NCI-H1694 treated with DMSO at 0.1 percent for 48 hours (cell line): ENCODE measurements around the gene ARHGAP30.
"Not testable (repeated sequence)": the region's sequence is repeated elsewhere in the genome, so short reads cannot be mapped to it uniquely, and the experiment has no call there.

Experiments
- DNase-seq: peaks from one replicate; lab custom pipeline; 2025; lab: John Stamatoyannopoulos, UW

Gene ARHGAP30

DNA sequence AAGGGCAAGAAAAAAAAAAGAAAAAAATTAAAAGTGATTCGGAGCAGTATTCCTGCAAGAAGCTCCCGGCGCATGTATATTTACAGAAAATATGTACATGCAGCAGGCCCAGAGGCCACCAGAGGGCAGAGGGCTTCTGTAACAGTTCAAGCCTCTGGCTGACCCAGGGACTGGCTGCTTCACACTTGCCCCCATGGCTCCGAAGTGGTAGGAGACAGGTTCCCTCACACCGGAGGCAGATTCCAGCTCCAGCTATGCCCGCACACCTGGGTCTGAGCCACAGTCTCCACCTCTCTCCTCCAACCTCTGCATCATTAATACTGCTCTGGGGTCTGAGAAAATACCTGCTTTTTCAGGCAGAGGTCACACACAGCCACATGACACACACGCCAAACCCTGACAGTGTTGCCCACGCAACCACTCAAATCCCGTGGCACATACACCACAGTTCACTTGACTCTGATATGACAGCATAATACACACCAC lies 2.2 kb upstream of the ARHGAP30 start:
- DNase-seq = no peak

DNA sequence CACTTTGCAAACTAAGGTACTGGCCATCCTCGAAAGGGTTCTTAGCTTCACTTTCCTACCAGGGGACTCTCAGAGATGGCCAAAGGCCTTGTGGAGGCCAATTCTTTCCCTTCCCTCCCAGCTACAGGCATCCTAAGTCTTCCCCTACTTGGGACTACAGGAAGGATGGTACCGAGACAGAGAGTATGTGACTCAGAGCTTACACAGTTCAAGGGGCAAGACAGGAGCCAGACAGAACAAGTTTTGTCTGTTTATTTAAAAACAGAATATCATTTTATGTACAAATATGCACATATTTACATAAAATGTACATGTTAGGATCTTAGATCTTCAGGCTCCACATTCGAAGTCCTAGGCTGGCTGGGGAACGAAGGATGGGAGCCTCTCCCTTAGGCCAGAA lies 1.1 kb upstream of the ARHGAP30 start:
- DNase-seq = no peak

DNA sequence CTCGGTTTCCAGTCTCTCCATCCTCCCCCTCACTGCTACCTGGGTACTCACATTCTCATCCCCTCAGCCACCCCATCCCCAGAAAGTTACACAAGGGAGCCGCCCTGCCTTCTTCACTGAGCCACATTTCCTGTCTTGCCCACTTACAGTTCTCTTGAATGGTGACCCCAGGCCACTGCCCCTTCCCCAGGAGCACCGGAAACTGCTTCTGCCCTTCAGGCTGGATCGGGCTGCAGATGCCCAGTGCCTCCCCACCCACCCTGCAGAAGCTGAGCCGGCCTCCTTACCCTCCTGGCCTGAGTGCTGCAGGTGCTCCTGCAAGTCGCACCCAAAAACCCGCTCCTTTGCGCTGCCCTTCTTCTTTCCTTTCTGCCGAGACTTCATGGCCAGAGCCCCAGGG lies 450 bp downstream of the ARHGAP30 start:
- no peak for DNase-seq

DNA sequence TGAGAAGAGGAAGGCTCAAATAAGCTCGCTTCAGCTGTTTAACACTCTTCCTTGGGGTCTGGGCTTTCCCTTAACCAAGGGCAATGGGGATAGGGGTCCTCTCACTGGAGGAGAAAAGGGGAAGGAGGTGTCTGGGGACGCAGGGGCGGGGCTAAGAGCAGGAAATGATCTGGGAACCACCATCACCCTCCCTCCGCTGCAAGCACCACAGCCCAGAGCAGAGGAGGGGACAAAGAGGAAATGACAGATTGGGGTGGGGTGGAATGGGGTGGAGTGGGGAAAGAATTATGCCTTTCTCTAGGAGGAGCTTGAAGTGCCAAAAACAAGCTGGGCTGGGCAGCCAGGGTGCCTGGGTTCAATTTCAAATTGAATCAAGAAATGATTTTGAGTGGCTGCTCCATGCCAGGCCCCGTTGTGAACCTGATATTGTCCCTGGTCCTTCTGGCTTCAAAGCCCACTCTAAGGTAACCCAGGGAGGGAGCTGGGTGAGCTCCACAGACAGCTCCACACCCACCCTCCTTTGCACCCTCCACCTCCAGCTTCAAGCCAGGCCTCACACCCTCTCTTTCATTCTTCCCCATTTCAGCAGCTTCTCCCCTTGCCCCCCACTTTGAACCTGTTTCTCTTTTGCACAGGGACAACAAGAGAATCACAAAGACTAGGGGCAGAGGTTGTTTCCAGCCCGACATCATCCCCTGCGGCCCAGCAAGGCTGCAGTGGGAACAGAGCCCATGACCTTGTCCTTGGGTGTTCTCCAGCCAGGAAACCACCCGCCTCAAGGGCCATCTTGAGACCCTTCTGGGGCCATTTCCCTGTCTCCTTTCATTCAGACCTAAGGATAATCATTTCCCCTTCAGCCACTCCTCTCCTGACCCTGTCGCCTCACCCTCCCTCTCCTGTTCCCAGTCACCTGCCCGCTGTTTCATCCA lies 1.1 kb downstream of the ARHGAP30 start:
- DNase-seq = no peak

DNA sequence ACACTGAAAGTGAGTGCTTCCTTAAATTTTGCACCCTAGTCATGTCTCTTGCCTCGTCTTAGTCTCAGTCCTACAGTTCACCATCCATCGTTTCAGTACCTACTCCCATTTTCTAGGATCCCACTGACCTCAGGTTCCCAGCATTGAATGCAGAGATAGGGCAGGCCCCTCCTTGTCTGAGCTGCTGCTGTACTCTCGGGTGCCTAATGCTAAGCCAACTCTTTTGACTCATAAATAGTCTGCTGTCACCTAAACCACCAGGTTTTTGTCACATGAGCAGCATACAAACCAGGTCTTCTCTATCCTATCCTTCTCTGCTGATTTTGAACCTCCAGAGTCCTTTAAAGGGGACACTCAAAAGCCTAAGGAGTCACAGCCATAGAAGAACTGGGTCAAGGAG lies 3.0 kb downstream of the ARHGAP30 start:
- DNase-seq = no peak

DNA sequence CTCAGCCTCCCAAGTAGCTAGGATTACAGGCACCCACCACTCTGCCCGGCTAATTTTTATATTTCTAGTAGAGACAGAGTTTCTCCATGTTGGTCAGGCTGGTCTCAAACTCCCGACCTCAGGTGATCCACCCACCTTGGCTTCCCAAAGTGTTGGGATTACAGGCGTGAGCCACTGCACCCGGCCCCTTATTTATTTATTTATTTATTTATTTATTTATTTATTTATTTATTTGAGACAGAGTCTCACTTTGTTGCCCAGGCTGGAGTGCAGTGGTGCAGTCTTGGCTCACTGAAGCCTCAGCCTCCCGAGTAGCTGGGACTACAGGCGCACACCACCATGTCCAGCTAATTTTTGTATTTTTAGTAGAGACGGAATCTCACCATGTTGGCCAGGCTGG lies 4.0 kb downstream of the ARHGAP30 start:
- DNase-seq = not testable (repeated sequence)

DNA sequence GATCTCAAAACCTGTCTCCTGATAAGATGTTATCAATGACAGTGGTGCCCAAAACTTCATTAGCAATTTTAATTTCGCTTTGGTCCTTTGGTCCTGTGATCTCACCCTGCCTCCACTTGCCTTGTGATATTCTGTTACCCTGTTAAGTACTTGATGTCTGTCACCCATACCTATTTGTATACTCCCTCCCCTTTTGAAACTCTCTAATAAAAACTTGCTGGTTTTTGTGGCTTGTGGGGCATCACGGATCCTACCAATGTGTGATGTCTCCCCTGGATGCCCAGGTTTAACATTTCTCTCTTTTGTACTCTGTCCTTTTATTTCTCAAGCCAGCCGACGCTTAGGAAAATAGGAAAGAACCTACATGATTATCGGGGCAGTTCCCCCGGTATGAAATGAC lies 5.8 kb downstream of the ARHGAP30 start:
- not testable (repeated sequence) for DNase-seq

DNA sequence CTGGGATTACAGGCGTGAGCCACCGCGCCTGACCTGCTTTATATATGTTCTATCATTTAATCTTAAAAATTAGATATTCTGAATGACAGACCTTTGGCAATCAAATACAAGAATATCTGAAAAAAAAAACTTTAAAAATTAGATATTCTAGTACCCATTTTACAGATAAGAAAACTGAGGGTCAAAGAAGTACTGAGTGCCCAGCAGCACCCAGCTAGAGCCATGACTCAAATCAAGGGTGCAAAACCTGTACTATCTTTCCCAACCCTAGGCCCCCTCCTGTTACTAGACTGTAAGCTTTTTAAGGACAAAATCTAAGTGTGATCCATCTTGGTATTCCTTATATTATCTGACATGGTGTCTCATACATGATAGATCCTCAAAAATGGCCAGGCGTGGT lies 8.3 kb downstream of the ARHGAP30 start:
- DNase-seq = no peak

DNA sequence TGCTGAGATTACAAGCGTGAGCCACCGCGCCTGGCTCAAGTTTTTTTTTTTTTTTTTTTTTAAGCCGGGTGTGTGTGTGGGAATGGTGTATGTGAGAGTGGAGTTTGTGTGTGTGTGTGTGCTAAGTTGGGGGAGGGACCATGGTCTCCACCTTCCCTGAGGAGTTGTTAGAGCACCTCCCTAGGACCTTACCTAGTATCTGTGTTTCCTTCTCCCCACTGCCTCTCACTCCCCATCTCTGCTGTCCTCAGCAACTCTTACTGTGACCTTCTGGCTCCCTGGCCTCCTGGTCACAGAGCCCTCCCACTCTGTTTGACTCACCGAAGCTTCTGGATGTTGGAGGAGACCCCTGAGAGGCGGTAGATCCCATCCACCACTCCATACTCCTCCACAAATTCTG lies 10.4 kb downstream of the ARHGAP30 start:
- DNase-seq = no peak

DNA sequence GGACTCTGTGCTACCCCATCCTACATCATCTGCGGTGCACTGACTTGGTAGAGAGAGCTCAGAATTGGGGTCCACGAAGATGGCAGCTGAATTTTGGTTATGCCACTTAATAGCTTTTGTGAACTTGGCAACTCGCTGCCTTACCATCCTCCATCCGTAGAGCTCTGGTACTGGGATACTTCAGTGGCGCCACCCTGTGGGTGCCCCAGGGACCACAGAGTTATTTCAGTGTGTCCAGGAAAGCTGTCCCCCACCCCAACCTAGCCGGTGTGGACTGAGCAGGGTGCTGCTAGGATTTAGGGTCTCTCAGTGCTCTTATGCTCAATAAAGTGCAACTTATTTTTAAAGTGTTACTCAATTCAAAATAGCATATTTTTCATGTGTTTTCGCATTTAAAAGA lies 14.9 kb downstream of the ARHGAP30 start:
- DNase-seq = no peak

DNA sequence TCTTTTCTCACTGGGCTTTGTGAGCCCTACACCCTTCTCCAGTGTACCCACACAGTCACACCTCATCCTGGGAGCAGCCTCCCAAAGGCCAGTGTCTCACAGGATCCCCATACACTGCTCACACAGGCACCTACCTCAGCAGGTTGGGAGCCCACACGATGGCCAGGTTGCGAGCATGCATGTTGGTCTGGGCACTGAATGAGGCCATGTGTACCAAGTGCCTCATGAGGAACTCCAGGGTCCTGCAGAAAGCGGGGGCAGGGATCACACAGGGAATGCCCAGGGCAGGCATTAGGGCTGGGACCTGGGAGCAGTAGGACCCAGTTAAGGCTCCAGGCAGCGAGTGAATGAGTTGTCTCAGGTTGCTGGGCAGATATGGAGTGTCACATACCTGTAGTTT lies 15.5 kb downstream of the ARHGAP30 start:
- DNase-seq = no peak

DNA sequence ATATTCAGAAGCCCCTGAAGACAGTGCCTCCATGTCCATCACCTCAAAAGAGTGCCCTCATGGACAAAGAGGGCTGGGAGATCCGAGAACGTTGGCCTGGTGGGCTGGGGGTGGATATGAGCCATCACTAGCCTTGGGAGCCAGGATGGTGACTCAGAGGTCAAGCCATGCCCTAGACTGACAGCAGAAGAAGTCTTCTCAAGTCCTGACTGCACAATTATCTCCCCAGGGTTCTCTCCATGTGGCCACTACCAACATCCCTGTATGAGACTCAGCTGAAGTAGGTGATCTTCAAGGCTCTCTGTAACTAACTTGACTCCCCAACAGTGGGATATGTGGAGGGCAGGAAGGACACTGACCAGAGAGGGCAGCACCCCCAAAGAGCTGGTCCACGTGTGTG lies 16.8 kb downstream of the ARHGAP30 start:
- DNase-seq = no peak

DNA sequence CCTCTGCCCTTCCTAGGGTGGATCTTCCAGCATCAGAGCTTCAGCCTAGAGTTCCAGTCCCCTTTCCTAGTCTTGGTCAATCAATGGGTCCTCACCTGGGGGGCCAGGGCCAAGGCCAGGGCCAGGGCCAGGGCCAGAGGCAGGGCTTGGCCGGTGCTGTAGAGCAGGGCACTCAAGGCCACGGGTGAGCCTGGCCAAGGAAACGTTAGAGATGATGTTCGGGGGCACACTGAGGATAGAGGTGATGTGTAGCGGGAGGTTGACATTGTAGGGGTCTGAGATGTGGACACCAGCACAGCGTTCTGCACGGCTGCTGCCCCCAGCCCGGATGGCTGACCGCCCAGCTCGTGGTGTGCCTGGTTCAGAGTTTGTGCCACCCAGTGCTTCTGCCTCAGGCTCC lies 18.5 kb downstream of the ARHGAP30 start:
- no peak for DNase-seq

DNA sequence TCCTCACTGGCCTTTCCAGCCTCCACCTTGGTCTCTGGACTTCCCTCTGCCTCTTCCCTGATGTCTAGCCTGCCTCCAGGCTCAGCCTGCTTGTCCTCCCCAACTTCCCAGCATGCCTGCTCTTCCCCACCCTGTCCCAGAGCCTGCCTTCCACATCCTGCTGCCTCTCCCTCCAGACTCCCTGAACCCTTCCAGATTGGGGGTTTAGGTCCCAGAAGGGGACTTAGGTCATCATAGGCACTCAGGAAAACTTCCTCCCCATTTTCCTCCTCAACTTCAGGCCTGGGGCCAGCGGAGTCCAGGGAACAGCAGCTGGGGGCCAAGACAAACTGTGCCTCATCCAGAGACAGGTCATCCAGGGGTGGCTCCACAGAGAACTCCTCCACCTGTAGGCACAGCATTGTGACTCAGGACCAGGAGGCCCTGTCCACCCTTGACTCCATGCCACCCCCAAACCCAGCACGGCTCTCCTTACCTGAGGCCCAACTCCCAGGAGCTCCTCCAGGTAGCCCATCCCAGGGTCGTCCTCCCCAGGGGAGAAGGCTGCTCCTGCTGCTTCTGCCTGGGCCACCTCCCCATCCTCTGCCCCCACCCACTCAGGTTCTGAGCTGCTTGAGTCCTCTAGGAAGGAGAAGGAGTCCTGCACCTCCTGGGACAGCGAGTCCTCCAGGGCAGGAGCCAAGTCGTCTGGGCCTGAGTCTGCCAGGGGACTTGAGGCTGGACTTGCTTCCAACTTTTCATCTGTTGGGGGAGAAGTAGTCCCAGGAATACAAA lies 20.6 kb downstream of the ARHGAP30 start:
- DNase-seq = no peak

DNA sequence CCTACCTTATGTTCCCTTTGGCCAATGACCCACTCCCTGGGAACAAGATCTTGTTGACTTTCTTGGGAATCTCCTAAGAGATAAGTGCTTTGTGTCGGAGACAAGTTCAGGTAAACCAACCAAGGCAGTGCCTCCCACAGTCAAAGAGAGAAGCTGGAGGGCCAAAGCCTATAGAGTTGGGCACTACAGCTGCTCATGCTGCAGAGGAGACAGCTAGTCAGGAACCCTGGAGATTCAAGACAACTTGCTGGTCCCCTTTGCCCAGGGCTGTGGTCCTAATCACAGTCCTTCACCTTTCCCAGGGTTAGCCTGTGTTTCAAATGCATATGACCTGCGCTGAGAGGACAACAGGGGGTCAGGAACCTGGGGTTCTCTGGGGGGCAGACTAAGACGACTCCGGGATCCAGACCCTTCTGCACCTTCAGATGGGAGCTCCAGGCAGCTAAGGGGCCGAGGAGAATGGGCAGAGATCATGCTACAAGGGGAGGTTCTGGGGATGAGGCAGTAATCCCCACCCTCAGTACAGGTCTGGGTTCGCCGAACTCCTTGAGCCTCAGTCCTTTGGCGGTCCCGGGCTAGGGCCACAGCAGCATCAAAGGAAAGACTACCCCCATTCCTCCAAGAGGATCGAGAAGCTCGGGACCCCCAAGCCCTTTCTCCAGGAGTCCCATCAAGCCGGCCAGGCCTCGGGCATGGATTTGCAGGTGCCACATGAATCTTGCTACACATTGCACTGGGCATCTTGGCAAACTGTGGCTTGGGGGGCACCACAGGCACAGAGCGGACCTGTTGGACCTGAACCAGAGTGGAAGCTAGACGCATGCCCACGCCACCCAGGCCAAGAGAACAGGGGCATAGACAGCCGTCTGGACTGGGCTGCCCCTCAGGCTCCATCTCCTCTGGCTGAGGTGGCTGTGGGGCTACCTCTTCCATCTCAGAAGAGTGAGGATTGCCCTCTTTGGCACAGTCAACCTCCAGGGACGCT lies 22.0 kb downstream of the ARHGAP30 start:
- DNase-seq = no peak

DNA sequence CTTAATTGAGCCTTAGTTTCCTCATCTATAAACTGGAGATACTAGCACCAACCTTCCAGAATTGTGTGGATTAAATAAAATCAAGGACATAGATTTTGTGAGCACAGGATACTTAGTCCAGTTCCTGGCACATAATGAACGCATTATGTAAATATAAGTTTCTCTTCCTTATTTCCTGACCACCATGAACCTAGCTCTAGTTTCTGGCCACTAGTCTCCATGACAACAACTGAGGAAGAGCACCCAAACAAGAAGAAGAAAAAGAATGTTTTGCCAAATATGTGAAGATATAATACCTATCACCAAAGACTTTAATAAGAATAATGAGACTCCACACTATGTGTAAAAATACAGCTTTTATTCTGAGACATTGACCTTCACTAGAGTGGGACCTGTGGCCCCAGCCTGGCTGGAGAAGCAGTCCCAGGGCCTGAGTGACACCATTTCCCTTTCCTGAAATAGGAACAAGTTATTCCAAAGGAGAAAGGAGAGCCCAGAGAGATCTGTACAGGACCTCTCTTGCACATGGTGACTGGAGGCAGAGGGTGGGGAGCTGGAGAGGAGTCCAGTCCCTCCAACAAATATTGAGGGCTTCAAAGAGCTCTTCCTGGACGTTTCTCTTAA lies 23.0 kb downstream of the ARHGAP30 start:
- peak; percentile 38 for DNase-seq

DNA sequence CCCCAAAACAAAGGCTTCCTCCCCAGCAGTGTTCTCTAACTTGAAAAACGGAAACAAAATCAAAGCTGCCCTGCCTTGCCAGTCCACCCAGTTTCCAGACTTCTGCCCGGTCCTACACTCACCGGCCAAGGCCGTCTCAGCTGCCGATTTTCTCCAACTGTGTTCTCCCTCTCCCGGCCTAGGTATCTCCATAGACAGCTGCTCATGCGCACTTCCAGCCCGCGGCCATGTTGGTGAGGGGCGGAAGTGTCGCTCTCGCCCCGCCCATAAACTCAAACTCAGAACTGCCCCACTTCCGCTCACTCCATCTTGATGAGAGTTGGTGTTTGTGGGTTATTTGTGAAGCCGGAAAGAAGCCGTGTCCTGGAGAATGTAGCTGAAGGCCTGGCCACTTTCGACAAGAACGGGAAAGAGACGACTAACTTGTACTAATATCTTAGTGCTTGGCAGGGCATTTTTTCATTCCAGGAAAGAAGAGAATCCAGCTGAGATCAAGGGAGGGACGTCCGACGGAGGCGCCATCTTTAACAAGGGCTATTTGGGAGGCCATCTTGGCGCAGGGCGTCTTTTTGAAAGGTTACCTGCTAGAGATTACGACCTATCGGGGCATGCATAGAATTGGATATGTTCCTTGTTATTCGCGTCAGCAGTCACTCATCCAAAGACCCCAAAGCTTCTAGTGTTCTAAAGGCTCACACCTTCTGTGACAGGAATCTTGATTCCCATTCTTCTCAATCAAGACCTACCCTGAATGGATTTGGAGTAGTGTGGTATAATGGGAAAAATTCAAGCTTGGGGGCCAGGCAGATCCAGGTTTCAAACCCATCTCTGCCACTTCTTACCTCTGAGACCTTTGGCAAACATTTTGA lies 23.7 kb downstream of the ARHGAP30 start, which contains the start of gene USF1:
USF1 (minus strand) TSS at position 242 of the 869 bp plus-strand sequence. CDS start 2,702 bp downstream, outside the sequence.
- DNase-seq = peak; percentile 98

DNA sequence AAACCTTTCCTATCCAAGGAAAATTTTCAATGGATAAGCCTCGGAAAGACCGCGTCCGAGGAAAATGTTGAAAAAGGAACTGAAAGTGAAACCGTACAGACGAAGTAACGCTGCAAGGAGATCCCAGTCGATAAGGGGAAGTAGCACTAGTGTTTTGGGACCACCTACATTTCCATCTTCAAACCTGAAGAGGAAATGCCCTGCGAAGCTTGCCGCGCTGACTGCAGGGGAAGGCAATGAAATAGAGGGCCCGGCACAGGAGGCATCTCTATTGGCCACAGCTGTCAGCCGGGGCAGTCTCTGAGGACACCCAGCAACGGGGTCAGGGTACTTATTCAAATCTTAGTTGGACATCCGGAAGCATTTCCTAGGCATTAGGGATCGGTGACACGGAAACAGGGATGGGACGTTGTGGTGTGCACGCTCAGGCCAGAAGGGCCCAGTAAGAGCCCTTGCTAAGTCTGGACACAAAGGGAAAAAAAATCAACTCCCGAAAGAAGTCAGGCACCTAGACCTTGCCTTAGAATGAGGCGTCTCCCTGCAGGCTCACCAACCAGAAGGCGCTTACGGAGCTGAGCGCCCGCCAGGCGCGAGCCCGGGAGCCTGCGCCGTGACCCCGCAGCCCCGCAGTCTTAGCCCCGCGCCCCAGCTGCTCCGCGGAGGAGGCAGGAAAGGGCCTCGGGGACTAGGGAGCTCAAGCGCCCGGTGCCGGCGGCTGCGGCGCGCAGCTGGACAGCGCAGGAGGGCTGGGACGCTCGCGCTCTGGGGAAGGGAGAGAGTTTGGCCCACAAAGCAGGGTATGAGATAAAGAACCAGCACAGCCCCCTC lies 24.6 kb downstream of the ARHGAP30 start:
- DNase-seq = peak; percentile 44

DNA sequence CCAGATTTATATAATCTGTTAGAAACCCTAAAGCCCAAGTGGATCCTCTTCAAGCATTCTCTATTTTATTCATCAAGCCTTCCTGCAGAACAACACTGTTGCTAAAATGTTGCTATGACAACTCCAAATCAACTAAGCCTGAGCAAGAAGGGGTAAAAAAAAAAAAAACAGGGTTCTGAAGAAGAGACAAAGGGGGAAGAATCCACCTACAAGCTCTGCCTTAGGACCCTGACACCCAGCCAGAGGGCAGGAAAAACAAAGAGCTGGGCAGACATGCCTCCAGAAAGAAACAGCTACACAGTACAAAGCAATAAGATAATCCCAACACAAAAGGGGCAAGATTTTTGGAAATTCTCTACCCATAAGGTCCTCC lies 25.2 kb downstream of the ARHGAP30 start:
- no peak for DNase-seq
